KOPT-K1 (cell line): ENCODE results near the gene ASTN1.

Experiments used
- H3K27ac ChIP-seq: fragments of 200-600 bp; sonication (generic); 2 replicates; pipeline ENCODE4 v1.5.1; 2016; ENCODE audit warnings: antibody characterized with exemption, mild to moderate bottlenecking, low read depth, low read length; ENCODE audit not compliant: poor library complexity, severe bottlenecking
- H3K36me3 ChIP-seq: fragments of 200-600 bp; sonication (generic); 2 replicates; pipeline ENCODE4 v1.5.1; 2017; ENCODE audit warnings: antibody characterized with exemption, mild to moderate bottlenecking, low read length, moderate library complexity; ENCODE audit not compliant: insufficient read depth
- H3K9me3 ChIP-seq: fragments of 200-600 bp; sonication (generic); 2 replicates; pipeline ENCODE4 v1.5.1; 2017; ENCODE audit warnings: antibody characterized with exemption, low read length, mild to moderate bottlenecking; ENCODE audit not compliant: insufficient read depth, poor library complexity, severe bottlenecking

The ASTN1 gene

DNA sequence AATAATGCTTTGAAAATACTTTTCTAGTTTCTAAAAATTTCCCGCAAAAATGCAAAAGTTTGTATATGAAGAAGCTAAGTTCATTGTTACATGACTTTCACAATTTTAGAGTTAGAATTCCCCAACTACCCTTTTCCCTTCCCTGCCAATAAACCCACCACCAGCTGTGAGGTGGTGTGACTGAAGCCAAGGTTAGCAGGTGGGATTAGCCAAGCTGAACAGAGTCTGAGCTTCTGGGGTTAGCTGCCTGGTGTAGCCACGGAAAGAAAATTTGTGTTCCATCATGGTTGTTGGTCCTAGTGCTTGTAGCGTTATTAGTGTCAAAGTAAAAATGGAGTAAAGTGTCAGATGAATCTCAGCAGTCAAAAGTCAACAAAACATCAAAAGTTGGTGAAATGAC, 110.9 kb downstream of the ASTN1 start:
- no peaks in the 10 kb centered on the region for H3K36me3 ChIP-seq
- H3K27ac ChIP-seq: no peak overlapping the region
- no peaks in the 10 kb centered on the region for H3K9me3 ChIP-seq

GRCh38 chr1:177048314-177049069, 116.0 kb downstream of the ASTN1 start:
- no peaks in the 10 kb centered on the region for H3K9me3 ChIP-seq
- H3K27ac ChIP-seq: no peak overlapping the region
- no peaks in the 10 kb centered on the region for H3K36me3 ChIP-seq

DNA sequence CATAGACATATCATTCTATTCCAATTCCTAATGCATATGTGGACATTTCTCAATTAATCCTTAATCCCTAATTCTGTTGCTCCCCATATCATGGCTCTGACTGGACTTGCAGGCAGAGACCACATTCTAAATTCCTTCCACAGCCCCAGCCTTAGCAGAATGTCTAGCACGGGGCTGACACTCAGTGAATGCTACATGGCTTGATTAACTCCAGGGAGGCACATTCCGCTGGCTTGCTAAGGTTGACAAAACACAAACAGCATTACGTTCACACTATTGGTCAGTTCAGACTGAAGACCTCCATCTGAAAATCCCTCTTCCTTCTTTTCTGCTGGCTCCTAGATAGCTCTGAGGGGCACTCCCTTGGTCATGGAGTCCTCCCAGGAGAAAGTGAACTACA, 119.4 kb downstream of the ASTN1 start:
- Histone ChIP-seq H3K27ac (no peak overlapping the region), H3K9me3 (no peaks in the 10 kb centered on the region), H3K36me3 (no peaks in the 10 kb centered on the region)

DNA sequence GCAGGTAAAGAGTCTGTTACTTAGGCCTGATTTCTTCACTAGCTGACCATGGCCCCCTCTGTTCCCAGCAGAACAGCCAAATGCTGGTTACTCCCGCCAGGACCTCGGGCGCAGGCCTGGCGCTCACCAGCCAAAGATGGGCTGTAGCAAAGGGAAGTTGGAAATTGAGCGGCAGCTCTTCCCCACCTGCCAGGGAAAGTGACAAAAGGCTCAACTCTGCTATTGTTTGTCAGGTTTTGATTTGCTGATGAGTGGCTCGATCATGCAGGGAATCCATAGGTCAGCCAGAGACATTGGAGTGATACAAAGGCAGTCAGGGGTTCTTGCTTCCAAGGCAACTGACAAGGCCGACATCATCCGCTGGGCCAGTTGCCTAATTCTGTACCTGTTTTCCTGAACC, 120.1 kb downstream of the ASTN1 start:
- no peaks in the 10 kb centered on the region for H3K36me3 ChIP-seq
- no peaks in the 10 kb centered on the region for H3K9me3 ChIP-seq
- H3K27ac ChIP-seq: no peak overlapping the region

DNA sequence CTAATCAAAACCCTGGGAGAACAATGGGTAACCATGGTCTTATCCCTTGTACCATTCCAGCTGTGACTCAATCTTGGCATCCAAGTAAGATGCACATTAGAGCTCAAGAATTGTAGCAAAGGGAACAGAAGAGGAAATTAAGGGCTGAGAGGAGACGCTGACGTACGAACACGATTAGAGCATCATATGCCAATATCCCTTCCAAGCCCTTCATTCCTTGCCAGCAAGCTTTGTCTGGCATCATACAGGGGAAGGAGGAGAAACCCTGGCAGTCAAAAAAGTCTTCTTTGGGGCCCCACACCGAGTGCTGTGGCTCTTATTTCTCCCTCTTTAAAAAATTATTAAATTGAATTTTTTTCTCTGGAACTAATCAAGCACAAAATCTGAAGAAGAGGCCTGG, 120.9 kb downstream of the ASTN1 start:
- Histone ChIP-seq H3K27ac (no peak overlapping the region), H3K36me3 (no peaks in the 10 kb centered on the region), H3K9me3 (no peaks in the 10 kb centered on the region)

DNA sequence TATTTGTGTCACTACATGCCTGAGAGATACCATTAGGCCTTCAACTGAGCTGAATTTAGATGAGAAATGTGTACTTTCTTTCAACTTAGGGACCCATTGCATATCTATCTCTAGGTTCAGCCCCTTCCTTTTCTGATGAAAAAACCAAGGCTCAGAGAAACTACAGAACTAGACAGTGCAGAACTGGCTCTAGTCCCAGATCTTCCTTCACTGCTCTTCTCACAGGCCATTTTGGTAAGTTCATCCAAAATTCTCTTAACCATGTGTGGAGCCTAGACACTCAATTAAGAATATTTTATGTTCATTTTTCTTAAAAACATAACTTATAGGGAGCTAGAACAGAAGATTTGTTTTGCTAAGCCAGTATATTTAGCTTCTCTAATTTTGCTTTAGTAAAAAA, 128.9 kb downstream of the ASTN1 start:
- Histone ChIP-seq H3K9me3 (no peaks in the 10 kb centered on the region), H3K36me3 (no peaks in the 10 kb centered on the region), H3K27ac (no peak overlapping the region)

GRCh38 chr1:177033628-177034027, 130.9 kb downstream of the ASTN1 start:
- Histone ChIP-seq H3K36me3 (no peaks in the 10 kb centered on the region), H3K9me3 (no peaks in the 10 kb centered on the region), H3K27ac (no peak overlapping the region)

GRCh38 chr1:177032434-177032833, 132.1 kb downstream of the ASTN1 start:
- Histone ChIP-seq H3K36me3 (no peaks in the 10 kb centered on the region), H3K27ac (no peak overlapping the region), H3K9me3 (no peaks in the 10 kb centered on the region)

- H3K27ac ChIP-seq: no peak overlapping the region
- H3K36me3 ChIP-seq: no peaks in the 10 kb centered on the region
- no peaks in the 10 kb centered on the region for H3K9me3 ChIP-seq
Observed at GRCh38 chr1:177024623-177025022, 139.9 kb downstream of the ASTN1 start.

GRCh38 chr1:177023726-177024125, 140.8 kb downstream of the ASTN1 start:
- Histone ChIP-seq H3K36me3 (no peaks in the 10 kb centered on the region), H3K9me3 (no peaks in the 10 kb centered on the region), H3K27ac (no peak overlapping the region)

- Histone ChIP-seq H3K9me3 (no peaks in the 10 kb centered on the region), H3K36me3 (no peaks in the 10 kb centered on the region), H3K27ac (no peak overlapping the region)
Observed at GRCh38 chr1:177023249-177023648, 141.3 kb downstream of the ASTN1 start.

- Histone ChIP-seq H3K9me3 (no peaks in the 10 kb centered on the region), H3K27ac (no peak overlapping the region), H3K36me3 (no peaks in the 10 kb centered on the region)
Observed at GRCh38 chr1:177021687-177022086, 142.8 kb downstream of the ASTN1 start.

GRCh38 chr1:177020851-177021589, 143.5 kb downstream of the ASTN1 start:
- H3K9me3 ChIP-seq: no peaks in the 10 kb centered on the region
- no peak overlapping the region for H3K27ac ChIP-seq

GRCh38 chr1:177017287-177017852, 147.1 kb downstream of the ASTN1 start:
- no peaks in the 10 kb centered on the region for H3K9me3 ChIP-seq
- no peaks in the 10 kb centered on the region for H3K36me3 ChIP-seq
- no peak overlapping the region for H3K27ac ChIP-seq

More at GRCh38 chr1:177020851-177021589, 143.5 kb downstream of the ASTN1 start:
- no peaks in the 10 kb centered on the region for H3K36me3 ChIP-seq

- H3K36me3 ChIP-seq: no peaks in the 10 kb centered on the region
- no peaks in the 10 kb centered on the region for H3K9me3 ChIP-seq
- no peak overlapping the region for H3K27ac ChIP-seq
Observed at GRCh38 chr1:177014325-177014724, 150.2 kb downstream of the ASTN1 start.
